Thyroid gland (tissue), 4 donors: ENCODE data around the gene CCDC175.

ENCODE experiments used
- CTCF ChIP-seq, 6 experiments: fragments of 200-600 bp in 3 of 6; fragments of 450-650 bp in 3 of 6; sonication (generic) in 3 of 6; IDR thresholded peaks; one replicate each; pipeline ENCODE4 v1.5.1; 2016 to 2019; ENCODE audit warnings: antibody characterized with exemption in 6 of 6, mild to moderate bottlenecking in 2 of 6, inconsistent platforms in 1 of 6, moderate library complexity in 1 of 6
- POLR2A ChIP-seq, 2 donors: fragments of 450-650 bp; IDR thresholded peaks; one replicate each; pipeline ENCODE4 v1.6.1; 2017; ENCODE audit warnings: antibody characterized with exemption in 2 of 2, mild to moderate bottlenecking in 2 of 2, moderate library complexity in 1 of 2

GRCh38 chr14:59481871-59482540 lies 94.6 kb downstream of the CCDC175 start:
- no peak for TF ChIP-seq CTCF (IDR thresholded peaks at IDR 0.05)
- TF ChIP-seq POLR2A (IDR thresholded peaks at IDR 0.05): no peak
